Measurements from ENCODE around the gene PMM2. TPM values are rescaled to one million over a fixed set of nuclear protein-coding genes. Genes with fewer than 3 reads are reported as not detected.

Gene PMM2
- total RNA-seq, 2 donors from 2014 or later, result 26.1 to 30.6 TPM

DNA sequence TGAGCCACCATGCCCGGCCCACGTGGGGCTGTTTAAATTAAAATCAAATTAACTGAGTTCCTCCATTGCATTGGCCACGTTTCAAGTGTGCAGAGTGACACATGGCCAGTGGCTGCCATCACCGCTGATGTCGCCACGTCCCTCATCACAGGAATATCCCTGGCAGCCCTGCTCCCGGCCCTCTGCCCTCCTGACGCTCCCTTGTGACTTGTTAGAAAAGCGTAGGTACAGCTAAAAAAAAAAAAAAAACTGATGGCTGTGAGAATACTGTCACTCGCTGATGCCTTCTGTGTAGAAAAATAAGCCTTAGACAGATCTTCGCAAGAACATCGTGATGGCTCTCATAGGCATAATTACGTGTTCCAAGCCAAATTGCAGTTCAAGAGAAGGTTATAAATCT lies 49.5 kb downstream of the PMM2 start:
- intact Hi-C loops (cut with DNase I), result no loop called here
- DNase-seq (ENCODE audit: low spot score), result peak; percentile 48

- DNase-seq (ENCODE audit: low spot score), result peak; percentile 55
- intact Hi-C loops (cut with DNase I), result no loop called here
Measured at GRCh38 chr16:8847623-8848022, 50.0 kb downstream of the PMM2 start.

- intact Hi-C loops (cut with DNase I), result no loop called here
- DNase-seq (ENCODE audit: low spot score), result peak; percentile 57
Measured at GRCh38 chr16:8848231-8848938, 50.7 kb downstream of the PMM2 start.

DNA sequence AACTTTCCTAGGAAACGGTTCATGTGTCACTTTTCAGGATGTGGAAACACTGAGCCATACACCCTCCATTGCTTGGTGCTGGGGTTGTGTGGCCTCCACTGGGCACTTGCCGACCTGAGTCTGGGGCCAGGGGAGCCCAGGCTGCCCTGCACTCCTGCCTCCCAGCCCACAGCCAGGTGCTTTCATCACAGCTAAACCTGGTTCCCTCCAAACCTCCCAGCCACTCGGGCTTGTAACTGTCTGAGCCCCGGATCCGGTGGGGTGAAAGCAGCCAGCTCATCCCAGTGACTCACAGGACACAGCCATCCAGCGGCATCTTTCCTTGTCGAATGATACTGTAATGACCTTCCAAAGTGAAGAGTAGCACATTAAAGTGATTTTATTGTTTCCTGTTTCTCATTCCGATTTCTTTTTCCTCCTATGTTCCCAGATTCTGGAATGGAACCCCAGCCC lies 51.3 kb downstream of the PMM2 start:
- peak; percentile 66 for DNase-seq (ENCODE audit: low spot score)
- intact Hi-C loops (cut with DNase I), result no loop called here

- peak; percentile 56 for DNase-seq (ENCODE audit: low spot score)
- intact Hi-C loops (cut with DNase I), result no loop called here
Measured at GRCh38 chr16:8849411-8850011, 51.9 kb downstream of the PMM2 start.

GRCh38 chr16:8850279-8850885 lies 52.7 kb downstream of the PMM2 start:
- intact Hi-C loops (cut with DNase I), result no loop called here
- DNase-seq (ENCODE audit: low spot score), result peak; percentile 90

GRCh38 chr16:8851761-8852403 lies 54.2 kb downstream of the PMM2 start:
- peak; percentile 77 for DNase-seq (ENCODE audit: low spot score)
- intact Hi-C loops (cut with DNase I), result no loop called here

- intact Hi-C loops (cut with DNase I), result no loop called here
- DNase-seq (ENCODE audit: low spot score), result no peak
Measured at GRCh38 chr16:8852534-8852933, 54.9 kb downstream of the PMM2 start.

- DNase-seq (ENCODE audit: low spot score), result no peak
- intact Hi-C loops (cut with DNase I), result no loop called here
Measured at GRCh38 chr16:8853150-8853549, 55.5 kb downstream of the PMM2 start.

DNA sequence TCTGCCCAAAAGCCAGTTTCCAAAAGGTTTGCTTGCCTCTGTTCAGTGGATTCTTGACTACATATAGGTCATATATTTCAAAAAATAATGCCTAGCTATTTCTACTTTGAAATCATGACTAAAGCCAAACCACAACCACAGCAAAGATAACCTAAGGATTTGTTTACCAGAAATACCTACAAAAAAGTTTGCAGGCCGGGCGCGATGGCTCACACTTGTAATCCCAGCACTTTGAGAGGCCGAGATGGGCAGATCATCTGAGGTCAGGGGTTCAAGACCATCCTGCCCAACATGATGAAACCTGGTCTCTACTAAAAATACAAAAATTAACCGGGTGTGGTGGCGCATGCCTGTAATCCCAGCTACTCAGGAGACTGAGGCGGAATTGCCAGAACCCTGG lies 56.0 kb downstream of the PMM2 start:
- intact Hi-C loops (cut with DNase I), result no loop called here
- peak; percentile 55 for DNase-seq (ENCODE audit: low spot score)

DNA sequence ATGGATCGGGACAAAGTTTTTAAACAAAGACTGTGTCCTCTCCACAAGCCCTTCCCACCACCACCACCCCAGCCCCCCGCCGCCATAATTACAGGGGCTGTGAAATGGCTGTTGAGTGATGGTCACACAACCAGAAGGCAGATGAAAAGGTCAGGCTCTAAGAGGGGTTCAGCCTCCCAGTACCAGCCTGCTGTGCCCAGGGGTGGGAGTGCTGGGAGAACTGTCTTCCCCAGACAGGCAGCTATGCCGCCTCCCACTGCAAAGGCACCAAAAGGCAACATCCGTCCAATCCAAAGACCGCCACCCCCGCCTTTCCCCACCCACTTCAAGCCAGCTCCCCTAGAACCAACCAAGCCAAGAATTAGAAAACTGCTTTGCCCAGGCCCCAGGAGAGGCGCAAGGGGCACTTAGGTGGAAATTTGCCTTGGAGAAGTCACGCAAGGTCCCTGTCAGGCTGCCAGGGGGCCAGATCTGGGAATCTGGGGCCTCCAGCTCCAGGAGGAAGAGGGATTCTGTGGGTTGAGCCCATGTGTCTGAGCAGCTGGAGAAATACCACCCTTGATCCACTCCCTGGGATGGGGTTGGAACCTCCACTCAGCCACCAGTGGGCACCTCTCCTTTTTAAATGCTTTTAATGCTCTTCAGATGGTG lies 56.8 kb downstream of the PMM2 start:
- intact Hi-C loops (cut with DNase I), result no loop called here
- DNase-seq (ENCODE audit: low spot score), result peak; percentile 52

DNA sequence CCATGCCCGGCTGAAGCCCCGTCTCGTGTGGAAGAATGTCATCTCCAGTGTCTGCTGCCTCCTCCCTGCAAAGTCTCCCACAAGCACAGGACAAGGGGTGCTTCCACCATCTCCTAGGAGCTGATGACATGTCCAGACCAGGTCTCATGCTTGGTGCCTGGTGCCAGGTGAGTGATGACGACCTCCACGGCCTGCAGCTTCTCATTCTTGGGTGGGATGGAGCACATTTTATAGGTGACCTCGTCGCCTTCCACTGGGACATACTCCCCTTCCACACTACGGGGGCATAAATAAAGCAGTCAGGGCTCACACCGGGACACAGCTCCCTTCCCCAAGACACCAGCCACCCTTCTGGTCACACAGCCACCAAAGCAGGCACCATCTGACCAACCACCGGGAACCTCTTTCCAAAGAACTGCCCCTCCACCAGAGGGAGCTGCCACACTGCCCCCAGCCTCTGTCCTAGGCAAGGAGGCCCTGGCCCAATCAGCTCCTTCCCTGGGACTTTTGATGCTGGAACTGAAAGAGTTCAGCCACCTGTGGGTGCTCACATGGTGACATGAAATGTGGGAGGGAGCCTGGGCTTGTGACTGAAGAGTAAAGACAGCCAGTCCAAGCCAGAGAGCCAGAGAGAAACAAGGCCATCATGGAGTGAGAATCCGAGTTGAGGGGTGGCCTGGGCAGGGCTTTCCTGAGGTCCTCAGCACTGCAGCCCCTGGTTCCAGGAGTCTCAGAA lies 57.6 kb downstream of the PMM2 start:
- intact Hi-C loops (cut with DNase I), result no loop called here
- DNase-seq (ENCODE audit: low spot score), result peak; percentile 68

- no peak for DNase-seq (ENCODE audit: low spot score)
- intact Hi-C loops (cut with DNase I), result no loop called here
Measured at GRCh38 chr16:8855972-8856371, 58.3 kb downstream of the PMM2 start.

GRCh38 chr16:8858994-8859912 lies 61.6 kb downstream of the PMM2 start:
- intact Hi-C loops (cut with DNase I), result no loop called here
- peak; percentile 77 for DNase-seq (ENCODE audit: low spot score)

DNA sequence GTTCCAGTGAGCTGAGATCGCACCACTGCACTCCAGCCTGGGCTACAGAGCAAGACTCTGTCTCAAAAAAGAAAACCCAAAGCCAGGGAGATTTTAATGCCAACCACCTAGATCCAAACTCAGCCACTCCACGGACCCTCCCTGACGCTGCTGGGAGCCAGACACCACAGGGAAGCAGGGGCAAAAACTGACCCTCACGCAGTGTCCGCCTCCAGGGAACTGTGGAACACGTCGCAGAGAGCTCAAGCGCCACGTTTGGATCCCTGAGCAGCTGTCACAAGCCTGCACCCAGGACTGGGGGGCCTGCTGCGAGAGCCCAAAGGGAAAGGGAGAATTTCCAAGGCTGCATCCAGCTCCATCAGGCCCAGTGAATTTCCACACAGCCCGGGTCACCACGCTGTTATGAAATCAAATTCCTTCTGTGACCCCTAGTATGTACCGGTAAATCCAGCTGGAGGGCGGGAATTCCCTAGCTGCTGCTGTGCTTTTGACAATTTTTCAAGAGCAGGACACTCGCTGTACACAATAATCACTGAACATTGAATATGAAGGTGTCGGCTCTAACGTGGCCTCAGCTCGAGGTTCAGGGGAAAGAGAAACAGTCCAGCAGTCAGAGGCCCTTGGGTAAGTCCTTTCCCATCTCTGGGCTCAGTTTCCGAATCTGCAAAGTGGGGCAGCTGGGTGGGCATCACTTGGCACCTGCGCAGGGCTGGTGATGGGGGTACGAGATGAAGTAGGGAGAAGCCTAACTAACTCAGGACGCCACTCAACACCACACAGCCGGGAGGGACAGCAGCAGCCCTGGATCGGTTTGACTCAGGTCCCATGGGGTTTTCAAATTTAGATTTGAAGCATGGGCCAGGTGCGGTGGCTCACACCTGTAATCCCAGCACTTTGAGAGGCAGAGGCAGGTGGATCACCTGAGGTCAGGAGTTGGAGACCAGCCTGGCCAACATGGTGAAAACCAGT lies 62.6 kb downstream of the PMM2 start:
- intact Hi-C loops (cut with DNase I), result loop anchor here in 1 of 2 donors (10.0 kb wide), 1 partner anchor 55 kb away; no protein-coding TSS in a partner anchor
- DNase-seq (ENCODE audit: low spot score), result peak; percentile 81

GRCh38 chr16:8861563-8862308 lies 64.1 kb downstream of the PMM2 start:
- DNase-seq (ENCODE audit: low spot score), result peak; percentile 80
- intact Hi-C loops (cut with DNase I), result loop anchor here in 1 of 2 donors (10.0 kb wide), 1 partner anchor 57 kb away; no protein-coding TSS in a partner anchor
